GM10266 (cell line): ENCODE measurements around the gene ZBTB39.

ENCODE experiments used
- DNase-seq: peaks from one replicate; pipeline ENCODE4 v3.0.0; 2012; ENCODE audit errors: extremely low spot score
- CTCF ChIP-seq: IDR thresholded peaks from 2 replicates; pipeline ENCODE4 v1.5.1; 2012; ENCODE audit warnings: mild to moderate bottlenecking, low read depth; ENCODE audit not compliant: control insufficient read depth, insufficient read depth; ENCODE audit errors: missing control alignments

ZBTB39 gene

GRCh38 chr12:56998981-56999380 is 7.4 kb downstream of the ZBTB39 start:
- peak; percentile 81 for DNase-seq
- TF ChIP-seq CTCF, result no peak

DNA sequence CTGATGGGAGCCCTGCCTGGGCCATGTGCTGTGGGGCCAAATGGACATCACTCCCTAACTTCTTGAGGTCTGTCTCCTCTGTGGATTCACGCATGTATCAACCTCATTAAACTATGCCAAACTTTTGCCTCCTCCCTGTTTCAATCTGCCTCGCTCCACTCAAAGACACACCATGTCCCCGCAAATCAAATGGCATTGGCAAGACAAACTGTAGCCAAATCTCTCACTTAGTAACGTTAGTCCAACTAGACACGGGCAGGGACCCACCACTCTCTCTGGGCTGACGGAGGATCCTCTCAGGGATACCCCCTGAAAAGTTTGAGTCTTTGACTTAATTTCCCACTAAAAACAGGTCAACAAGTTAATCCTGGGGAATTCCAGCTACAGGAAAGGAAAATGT is 8.0 kb downstream of the ZBTB39 start:
- TF ChIP-seq CTCF, result no peak

DNA sequence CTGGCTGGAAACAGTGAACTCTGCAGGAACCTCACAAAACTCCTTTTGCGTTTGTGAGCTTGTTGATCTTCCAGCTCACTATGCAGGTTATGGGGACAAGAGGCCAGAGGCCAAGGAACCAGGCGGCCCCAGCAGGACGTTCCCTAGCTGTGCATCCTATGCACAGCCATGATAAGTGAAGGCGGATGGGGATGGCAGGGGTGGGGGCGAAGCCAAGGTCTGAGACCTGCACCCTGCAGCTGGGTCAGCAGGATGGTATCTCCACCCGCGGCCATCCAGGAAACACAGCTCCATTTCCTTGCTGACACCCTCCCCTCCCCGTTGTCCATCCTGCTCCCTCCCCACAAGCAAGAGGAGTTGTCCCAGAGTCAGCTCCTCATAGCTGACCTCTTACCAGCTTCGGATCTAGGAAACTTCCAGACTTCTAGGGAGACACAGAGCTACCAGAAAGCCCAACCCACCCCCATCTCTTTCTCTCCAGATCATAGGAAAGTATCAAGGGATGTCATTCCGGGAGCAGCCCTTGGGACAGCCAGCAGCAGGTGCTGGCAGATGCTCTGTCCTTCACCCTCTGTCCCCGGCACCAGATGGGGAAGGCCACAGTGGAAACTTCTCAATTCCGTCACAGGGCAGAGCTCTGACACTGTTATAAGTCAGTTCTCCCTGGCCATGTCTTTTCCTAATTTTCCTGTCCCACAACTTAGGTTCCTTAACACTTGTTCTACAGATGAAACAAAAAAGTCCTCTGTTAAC is 9.4 kb downstream of the ZBTB39 start:
- DNase-seq, result no peak
- no peak for TF ChIP-seq CTCF

More for the DNA sequence above, 8.0 kb downstream of the ZBTB39 start:
- DNase-seq, result no peak

- TF ChIP-seq CTCF, result no peak
- no peak for DNase-seq
Measured at GRCh38 chr12:56995930-56996496, 10.3 kb downstream of the ZBTB39 start.

GRCh38 chr12:56995201-56995929 is 11.0 kb downstream of the ZBTB39 start:
- TF ChIP-seq CTCF, result no peak
- no peak for DNase-seq

DNA sequence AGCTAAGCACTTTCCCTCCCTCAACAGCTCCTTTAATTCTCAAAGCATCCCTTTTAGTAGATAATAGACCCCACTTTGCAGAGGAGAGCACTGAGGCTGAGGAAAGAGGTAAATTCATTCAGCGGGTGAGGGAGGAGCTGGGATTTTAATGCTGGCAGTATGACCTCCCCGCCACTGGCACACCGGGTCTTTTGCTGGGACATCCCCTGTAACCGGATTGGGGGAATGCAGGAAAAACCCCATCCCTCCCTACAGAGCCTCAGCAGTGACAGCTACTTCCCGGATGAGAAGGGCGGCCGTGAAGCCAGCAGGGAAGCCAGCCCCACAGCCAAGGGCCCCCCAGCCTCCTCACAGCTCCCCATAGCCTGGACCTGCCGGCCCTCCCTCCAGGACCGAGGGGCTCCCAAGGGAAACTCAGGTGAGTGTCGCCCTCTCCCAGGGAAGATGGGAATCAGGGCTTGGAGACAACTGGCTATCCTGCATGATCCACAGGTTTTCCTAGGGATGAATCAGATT is 12.1 kb downstream of the ZBTB39 start:
- DNase-seq, result no peak
- TF ChIP-seq CTCF, result no peak
